GM19324 (cell line): Measurements from ENCODE around the gene ATL3.
"Not testable (repeated sequence)": the region's sequence is repeated elsewhere in the genome, so short reads cannot be mapped to it uniquely, and the experiment has no call there.

ENCODE experiments used
- ATAC-seq: cut with Tn5 transposase; IDR thresholded peaks from one replicate; pipeline ENCODE4 v1.9.1; 2021; ENCODE audit warnings: mild to moderate bottlenecking, moderate library complexity; ENCODE audit not compliant: unreplicated experiment, low FRiP score

Gene ATL3

GRCh38 chr11:63595296-63595695 lies 75.9 kb downstream of the ATL3 start:
- ATAC-seq = no peak

- ATAC-seq = no peak
These were observed 78.2 kb downstream of the ATL3 start for GRCh38 chr11:63592975-63593395.

- no peak for ATAC-seq
These were observed 81.0 kb downstream of the ATL3 start for GRCh38 chr11:63590024-63590788.

GRCh38 chr11:63589000-63589399 lies 82.2 kb downstream of the ATL3 start:
- ATAC-seq = no peak

GRCh38 chr11:63586451-63587166 lies 84.6 kb downstream of the ATL3 start:
- ATAC-seq = no peak

- ATAC-seq = no peak
These were observed 87.9 kb downstream of the ATL3 start for GRCh38 chr11:63583357-63583677.

- not testable (repeated sequence) for ATAC-seq
These were observed 90.0 kb downstream of the ATL3 start for GRCh38 chr11:63581224-63581623.

GRCh38 chr11:63578882-63579281 lies 92.3 kb downstream of the ATL3 start:
- not testable (repeated sequence) for ATAC-seq

GRCh38 chr11:63574856-63575602 lies 96.1 kb downstream of the ATL3 start:
- ATAC-seq = no peak
